Activated CD8-positive, alpha-beta memory T cell treated with anti-CD3 and anti-CD28 coated beads, Interleukin-2, amount 10 ng/mL, durations not matched to agents 7 days and 5 days (primary cell): ENCODE measurements around the gene OLIG2. TPM values are rescaled to one million over a fixed set of nuclear protein-coding genes. Genes with fewer than 3 reads are reported as not detected.

Experiments used
- total RNA-seq, 2 experiments: library from RNA; stranded (reverse); gene quantifications; one replicate each; pipeline ENCODE4 v1.2.3, GENCODE V29; 2021

OLIG2 gene
- total RNA-seq, 2 experiments from 2014 or later = not detected

Other genes with a start within 250 kb of the OLIG2 start
- gene OLIG1, start 44.2 kb downstream of the OLIG2 start, total RNA-seq = not detected
- gene IFNAR2, start 204.0 kb downstream of the OLIG2 start, total RNA-seq = 10 to 100 TPM; 45.8 to 54.9 TPM
- 10 to 100 TPM; 30.9 to 34.9 TPM for gene IL10RB, start 240.4 kb downstream of the OLIG2 start, total RNA-seq